Measurements from ENCODE around the gene HS3ST3B1.

HS3ST3B1 gene

GRCh38 chr17:14321980-14322776 is 21.3 kb downstream of the HS3ST3B1 start:
- DNase-seq: no peak

- no peak for DNase-seq
These were observed 22.7 kb downstream of the HS3ST3B1 start for GRCh38 chr17:14323522-14323981.

GRCh38 chr17:14325618-14326167 is 24.8 kb downstream of the HS3ST3B1 start:
- no peak for DNase-seq

- DNase-seq: no peak
These were observed 29.1 kb downstream of the HS3ST3B1 start for GRCh38 chr17:14329900-14330491.

- DNase-seq: no peak
These were observed 29.6 kb downstream of the HS3ST3B1 start for GRCh38 chr17:14330492-14330962.

GRCh38 chr17:14331225-14331981 is 30.5 kb downstream of the HS3ST3B1 start:
- DNase-seq: no peak

- no peak for DNase-seq
These were observed 31.1 kb downstream of the HS3ST3B1 start for GRCh38 chr17:14331982-14332298.

- DNase-seq: no peak
These were observed 31.4 kb downstream of the HS3ST3B1 start for GRCh38 chr17:14332331-14332730.

- no peak for DNase-seq
These were observed 32.6 kb downstream of the HS3ST3B1 start for GRCh38 chr17:14333506-14333905.

GRCh38 chr17:14334276-14334840 is 33.5 kb downstream of the HS3ST3B1 start:
- no peak for DNase-seq

GRCh38 chr17:14334919-14335318 is 34.0 kb downstream of the HS3ST3B1 start:
- DNase-seq: no peak

GRCh38 chr17:14336418-14336817 is 35.5 kb downstream of the HS3ST3B1 start:
- no peak for DNase-seq

GRCh38 chr17:14337596-14338079 is 36.8 kb downstream of the HS3ST3B1 start:
- no peak for DNase-seq

GRCh38 chr17:14340857-14341754 is 40.2 kb downstream of the HS3ST3B1 start:
- no peak for DNase-seq

- DNase-seq: no peak
These were observed 41.0 kb downstream of the HS3ST3B1 start for GRCh38 chr17:14341866-14342265.

- DNase-seq: no peak
These were observed 45.9 kb downstream of the HS3ST3B1 start for GRCh38 chr17:14346801-14347200.

GRCh38 chr17:14351493-14351892 is 50.6 kb downstream of the HS3ST3B1 start:
- DNase-seq: no peak

GRCh38 chr17:14352136-14352535 is 51.3 kb downstream of the HS3ST3B1 start:
- no peak for DNase-seq

GRCh38 chr17:14353861-14354474 is 53.1 kb downstream of the HS3ST3B1 start:
- no peak for DNase-seq

GRCh38 chr17:14354807-14355206 is 53.9 kb downstream of the HS3ST3B1 start:
- DNase-seq: no peak

- DNase-seq: no peak
These were observed 54.7 kb downstream of the HS3ST3B1 start for GRCh38 chr17:14355556-14355955.
